Testis (tissue), 2 donors: ENCODE data around the gene RABGAP1L.

Experiments used
- POLR2A ChIP-seq: fragments of 450-650 bp; IDR thresholded peaks from one replicate; pipeline ENCODE4 v1.6.1; 2017; ENCODE audit warnings: antibody characterized with exemption, mild to moderate bottlenecking, moderate library complexity
- TF ChIP-seq, protein P1 (sequence below), 3 experiments: fragments of 450-650 bp in 2 of 3; fragments of 200-600 bp in 1 of 3; sonication (generic) in 1 of 3; IDR thresholded peaks; one replicate each; pipeline ENCODE4 v1.5.1; 2016 to 2019; ENCODE audit warnings: antibody characterized with exemption in 3 of 3, mild to moderate bottlenecking in 2 of 3, moderate library complexity in 1 of 3

DNA sequence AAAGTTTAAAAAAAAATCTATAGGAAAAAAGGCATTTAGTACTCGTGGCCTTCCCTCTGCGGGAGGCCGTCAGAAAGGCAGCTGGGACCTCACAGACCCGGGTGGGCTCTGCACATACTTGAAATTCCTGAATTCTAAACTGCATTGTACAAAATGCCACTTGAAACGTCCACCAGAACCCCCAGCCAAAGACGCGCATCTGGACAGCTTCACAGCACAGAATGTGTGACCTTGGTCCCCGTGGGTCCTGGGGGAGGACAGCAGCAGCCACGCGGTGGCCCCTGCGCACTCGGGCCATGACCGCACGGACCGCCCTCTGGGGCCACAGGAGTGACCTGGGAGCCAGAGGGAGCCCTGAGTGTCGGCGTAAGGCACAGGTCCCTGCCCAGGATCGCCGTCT, 884.5 kb downstream of the RABGAP1L start:
- TF ChIP-seq, protein P1, sequence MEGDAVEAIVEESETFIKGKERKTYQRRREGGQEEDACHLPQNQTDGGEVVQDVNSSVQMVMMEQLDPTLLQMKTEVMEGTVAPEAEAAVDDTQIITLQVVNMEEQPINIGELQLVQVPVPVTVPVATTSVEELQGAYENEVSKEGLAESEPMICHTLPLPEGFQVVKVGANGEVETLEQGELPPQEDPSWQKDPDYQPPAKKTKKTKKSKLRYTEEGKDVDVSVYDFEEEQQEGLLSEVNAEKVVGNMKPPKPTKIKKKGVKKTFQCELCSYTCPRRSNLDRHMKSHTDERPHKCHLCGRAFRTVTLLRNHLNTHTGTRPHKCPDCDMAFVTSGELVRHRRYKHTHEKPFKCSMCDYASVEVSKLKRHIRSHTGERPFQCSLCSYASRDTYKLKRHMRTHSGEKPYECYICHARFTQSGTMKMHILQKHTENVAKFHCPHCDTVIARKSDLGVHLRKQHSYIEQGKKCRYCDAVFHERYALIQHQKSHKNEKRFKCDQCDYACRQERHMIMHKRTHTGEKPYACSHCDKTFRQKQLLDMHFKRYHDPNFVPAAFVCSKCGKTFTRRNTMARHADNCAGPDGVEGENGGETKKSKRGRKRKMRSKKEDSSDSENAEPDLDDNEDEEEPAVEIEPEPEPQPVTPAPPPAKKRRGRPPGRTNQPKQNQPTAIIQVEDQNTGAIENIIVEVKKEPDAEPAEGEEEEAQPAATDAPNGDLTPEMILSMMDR (IDR thresholded peaks at IDR 0.05) = no peak
- TF ChIP-seq POLR2A = no peak
